UCSD-AML1 (cell line): ENCODE measurements around the gene NRARP.
A peak's percentile ranks its signal among the peaks of the same experiment; 100 is the strongest.

ENCODE experiments used
- DNase-seq: peaks from one replicate; lab custom pipeline; 2025; ENCODE audit not compliant: unreplicated experiment; lab: John Stamatoyannopoulos, UW

The NRARP gene

GRCh38 chr9:137300567-137301080 is 1.4 kb downstream of the NRARP start:
- DNase-seq = no peak

- no peak for DNase-seq
Observed at GRCh38 chr9:137299938-137300337, 2.1 kb downstream of the NRARP start.

GRCh38 chr9:137299203-137299565 is 2.9 kb downstream of the NRARP start:
- DNase-seq = no peak

- DNase-seq = no peak
Observed at GRCh38 chr9:137298401-137299202, 3.5 kb downstream of the NRARP start.

- no peak for DNase-seq
Observed at GRCh38 chr9:137297966-137298365, 4.1 kb downstream of the NRARP start.

- no peak for DNase-seq
Observed at GRCh38 chr9:137296670-137297664, 5.1 kb downstream of the NRARP start.

GRCh38 chr9:137295849-137296669 is 6.0 kb downstream of the NRARP start:
- no peak for DNase-seq

- peak; percentile 65 for DNase-seq
Observed at GRCh38 chr9:137295238-137295811, 6.7 kb downstream of the NRARP start.

- DNase-seq = no peak
Observed at GRCh38 chr9:137294681-137295237, 7.3 kb downstream of the NRARP start.

GRCh38 chr9:137294091-137294680 is 7.9 kb downstream of the NRARP start:
- no peak for DNase-seq

GRCh38 chr9:137293482-137294090 is 8.5 kb downstream of the NRARP start:
- DNase-seq = no peak

- DNase-seq = no peak
Observed at GRCh38 chr9:137293094-137293481, 9.0 kb downstream of the NRARP start.

GRCh38 chr9:137286975-137287383 is 15.1 kb downstream of the NRARP start:
- DNase-seq = peak; percentile 69

GRCh38 chr9:137281345-137282116 is 20.5 kb downstream of the NRARP start:
- DNase-seq = no peak

- no peak for DNase-seq
Observed at GRCh38 chr9:137280474-137281344, 21.4 kb downstream of the NRARP start.

GRCh38 chr9:137279741-137280473 is 22.2 kb downstream of the NRARP start:
- DNase-seq = no peak
